Measurements from ENCODE around the gene CEACAM18.

Gene CEACAM18

DNA sequence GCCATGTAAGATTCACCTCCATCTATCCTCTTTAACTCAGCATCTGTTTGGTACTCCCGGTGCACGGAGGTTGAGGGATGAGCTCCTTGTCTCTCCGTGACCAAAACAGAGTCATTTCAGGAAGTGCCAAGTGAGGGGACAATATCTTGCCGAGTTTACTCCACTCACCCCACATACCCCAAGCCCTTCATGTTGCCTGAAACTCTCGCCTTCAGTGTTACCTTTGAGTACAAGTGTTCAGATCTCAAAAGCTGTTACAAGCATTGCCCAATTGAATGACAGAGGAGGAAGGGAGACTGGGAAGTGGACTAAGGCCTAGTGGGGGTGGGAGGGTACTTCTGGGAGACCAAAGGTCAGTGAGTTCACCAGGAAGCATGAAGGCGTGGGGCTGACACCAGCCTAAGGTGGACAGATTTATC is 29.3 kb downstream of the CEACAM18 start:
- no peaks in the 10 kb centered on the region for H3K36me3 ChIP-seq (ENCODE audit: control insufficient read depth in 2 of 2, insufficient read depth in 2 of 2, low read length in 2 of 2)
- H3K27ac ChIP-seq (ENCODE audit: low read depth in 2 of 2, low read length in 2 of 2) = no peak overlapping the region
- H3K4me1 ChIP-seq (ENCODE audit: control insufficient read depth in 2 of 2, insufficient read depth in 2 of 2, low read length in 2 of 2) = no peaks in the 10 kb centered on the region
- no peaks in the 10 kb centered on the region for H3K9me3 ChIP-seq (ENCODE audit: control insufficient read depth in 2 of 2, low read length in 2 of 2)
- no peak overlapping the region for H3K4me3 ChIP-seq (ENCODE audit: low read length in 2 of 2)
- H3K27me3 ChIP-seq (ENCODE audit: control insufficient read depth in 2 of 2, insufficient read depth in 2 of 2, low read length in 2 of 2) = no peaks in the 10 kb centered on the region
- H3K9ac ChIP-seq (ENCODE audit: low read depth in 1 of 2, low read length in 2 of 2) = no peak overlapping the region

DNA sequence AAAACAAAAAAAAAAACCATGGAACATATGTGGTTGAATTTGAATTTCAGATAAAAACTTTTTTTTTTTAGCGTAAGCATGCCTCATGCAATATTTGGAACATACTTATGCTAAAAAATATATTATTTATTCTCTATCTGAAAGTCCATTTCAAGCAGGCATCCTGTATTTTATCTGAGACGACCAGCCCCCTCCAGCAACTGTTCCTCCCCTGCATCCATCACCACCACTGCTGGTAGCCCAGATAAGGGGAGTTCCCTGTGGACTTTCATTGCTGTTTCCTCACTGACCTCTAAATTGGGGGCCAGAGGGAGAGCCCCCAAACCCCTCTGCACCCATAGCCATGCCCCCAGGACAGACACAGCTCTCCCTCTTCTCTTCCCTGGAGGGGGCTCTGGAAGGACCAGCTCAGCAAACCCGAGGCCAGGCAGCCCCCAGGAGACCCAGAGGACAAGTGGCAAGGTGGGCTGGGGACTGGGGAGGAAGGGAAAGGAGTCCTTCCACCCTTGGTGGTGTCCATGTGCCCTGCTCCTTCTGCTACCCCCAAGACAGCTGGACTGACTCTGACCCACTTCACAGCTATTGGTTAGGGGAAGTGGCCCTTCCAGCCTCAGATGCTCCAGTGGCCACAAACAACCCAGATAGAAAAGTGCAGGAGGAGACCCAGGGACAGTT is 29.9 kb downstream of the CEACAM18 start:
- Histone ChIP-seq H3K9ac (ENCODE audit: low read depth in 1 of 2, low read length in 2 of 2) (no peak overlapping the region), H3K9me3 (ENCODE audit: control insufficient read depth in 2 of 2, low read length in 2 of 2) (no peaks in the 10 kb centered on the region), H3K27ac (ENCODE audit: low read depth in 2 of 2, low read length in 2 of 2) (no peak overlapping the region), H3K4me3 (ENCODE audit: low read length in 2 of 2) (no peak overlapping the region), H3K27me3 (ENCODE audit: control insufficient read depth in 2 of 2, insufficient read depth in 2 of 2, low read length in 2 of 2) (no peaks in the 10 kb centered on the region), H3K4me1 (ENCODE audit: control insufficient read depth in 2 of 2, insufficient read depth in 2 of 2, low read length in 2 of 2) (no peaks in the 10 kb centered on the region), H3K36me3 (ENCODE audit: control insufficient read depth in 2 of 2, insufficient read depth in 2 of 2, low read length in 2 of 2) (no peaks in the 10 kb centered on the region)

DNA sequence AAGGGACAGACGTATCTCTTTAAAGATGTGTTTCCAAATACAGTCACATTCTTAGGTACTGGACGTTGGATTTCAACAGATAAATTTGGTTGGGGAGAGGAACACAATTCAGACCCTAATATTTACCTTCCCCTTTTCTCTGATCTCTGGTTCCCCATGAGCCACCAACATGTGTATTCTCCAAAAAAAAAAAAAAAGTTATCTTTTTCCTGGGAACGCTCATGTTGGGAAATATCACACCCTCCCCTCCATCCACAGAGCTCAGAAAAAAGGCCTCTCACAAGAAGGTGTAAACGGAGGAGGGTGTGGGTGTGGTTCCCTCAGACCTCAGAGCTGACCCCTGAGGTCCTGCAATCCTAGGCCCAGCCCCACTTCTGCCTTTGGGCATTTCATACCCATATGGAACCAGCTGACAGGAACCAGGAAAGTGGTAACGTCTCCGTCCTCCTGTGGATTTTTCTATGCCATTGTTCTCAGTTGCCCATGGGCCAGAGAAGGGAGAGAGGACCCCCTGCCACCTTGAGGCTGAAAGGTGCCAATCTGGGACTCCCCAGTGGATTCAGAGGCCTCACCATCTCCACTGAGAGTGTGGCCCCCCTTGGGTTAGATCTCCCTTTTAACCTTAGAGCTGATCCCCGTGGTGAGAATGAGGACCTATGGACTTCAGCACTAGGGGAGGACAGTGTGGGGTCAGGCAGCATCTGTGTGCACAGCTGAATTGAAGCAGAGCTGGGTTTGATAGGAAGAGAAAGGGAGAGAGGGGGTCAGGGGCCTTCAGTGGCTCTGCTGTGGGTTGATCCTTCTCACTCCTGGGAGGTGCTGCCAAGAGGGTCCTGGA is 31.7 kb downstream of the CEACAM18 start:
- H3K4me1 ChIP-seq (ENCODE audit: control insufficient read depth in 2 of 2, insufficient read depth in 2 of 2, low read length in 2 of 2) = no peaks in the 10 kb centered on the region
- no peak overlapping the region for H3K27ac ChIP-seq (ENCODE audit: low read depth in 2 of 2, low read length in 2 of 2)
- H3K9me3 ChIP-seq (ENCODE audit: control insufficient read depth in 2 of 2, low read length in 2 of 2) = no peaks in the 10 kb centered on the region
- H3K9ac ChIP-seq (ENCODE audit: low read depth in 1 of 2, low read length in 2 of 2) = no peak overlapping the region
- no peak overlapping the region for H3K4me3 ChIP-seq (ENCODE audit: low read length in 2 of 2)
- H3K36me3 ChIP-seq (ENCODE audit: control insufficient read depth in 2 of 2, insufficient read depth in 2 of 2, low read length in 2 of 2) = no peaks in the 10 kb centered on the region
- no peaks in the 10 kb centered on the region for H3K27me3 ChIP-seq (ENCODE audit: control insufficient read depth in 2 of 2, insufficient read depth in 2 of 2, low read length in 2 of 2)

DNA sequence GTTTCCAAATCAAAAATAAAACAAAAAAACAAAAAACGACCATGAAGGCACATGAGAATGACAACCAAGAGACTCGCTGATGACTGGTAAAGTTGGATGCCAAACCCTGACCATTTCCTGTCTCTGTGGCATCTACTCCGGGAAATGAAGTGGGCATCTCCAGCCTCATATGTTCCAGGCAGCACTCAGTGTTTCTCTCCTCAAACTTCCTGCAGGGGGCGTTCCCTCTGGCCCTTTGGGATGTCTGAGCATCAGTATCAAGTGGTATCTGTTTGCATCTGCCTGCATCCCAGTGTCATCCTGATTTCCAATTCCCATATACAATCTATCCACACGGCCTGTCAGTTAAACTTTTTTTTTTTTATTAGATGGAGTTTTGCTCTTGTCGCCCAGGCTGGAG is 33.0 kb downstream of the CEACAM18 start:
- H3K27me3 ChIP-seq (ENCODE audit: control insufficient read depth in 2 of 2, insufficient read depth in 2 of 2, low read length in 2 of 2) = no peaks in the 10 kb centered on the region
- H3K4me3 ChIP-seq (ENCODE audit: low read length in 2 of 2) = no peak overlapping the region
- H3K27ac ChIP-seq (ENCODE audit: low read depth in 2 of 2, low read length in 2 of 2) = no peak overlapping the region
- no peak overlapping the region for H3K9ac ChIP-seq (ENCODE audit: low read depth in 1 of 2, low read length in 2 of 2)
- no peaks in the 10 kb centered on the region for H3K4me1 ChIP-seq (ENCODE audit: control insufficient read depth in 2 of 2, insufficient read depth in 2 of 2, low read length in 2 of 2)
- H3K9me3 ChIP-seq (ENCODE audit: control insufficient read depth in 2 of 2, low read length in 2 of 2) = no peaks in the 10 kb centered on the region
- H3K36me3 ChIP-seq (ENCODE audit: control insufficient read depth in 2 of 2, insufficient read depth in 2 of 2, low read length in 2 of 2) = no peaks in the 10 kb centered on the region

DNA sequence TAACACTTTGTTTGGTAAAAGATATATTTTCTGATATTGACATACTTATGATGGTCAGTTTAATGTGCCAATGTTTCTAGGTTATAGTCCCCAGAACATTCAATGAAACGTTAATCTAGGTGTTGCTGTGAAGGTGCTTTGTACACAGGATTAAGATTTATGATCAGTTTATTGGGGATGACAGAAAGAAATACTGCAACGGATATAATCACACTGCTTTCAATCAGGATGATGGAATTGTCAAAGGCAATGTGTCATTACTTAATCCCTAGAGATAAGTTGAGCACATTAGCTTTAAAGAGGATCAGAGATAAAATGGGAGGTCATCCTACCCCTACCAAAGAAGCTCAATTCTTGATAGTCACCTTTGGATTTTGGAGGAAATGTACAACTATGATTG is 35.6 kb downstream of the CEACAM18 start:
- Histone ChIP-seq H3K9me3 (ENCODE audit: control insufficient read depth in 2 of 2, low read length in 2 of 2) (no peaks in the 10 kb centered on the region), H3K9ac (ENCODE audit: low read depth in 1 of 2, low read length in 2 of 2) (no peak overlapping the region), H3K36me3 (ENCODE audit: control insufficient read depth in 2 of 2, insufficient read depth in 2 of 2, low read length in 2 of 2) (no peaks in the 10 kb centered on the region), H3K4me3 (ENCODE audit: low read length in 2 of 2) (no peak overlapping the region), H3K27ac (ENCODE audit: low read depth in 2 of 2, low read length in 2 of 2) (no peak overlapping the region), H3K27me3 (ENCODE audit: control insufficient read depth in 2 of 2, insufficient read depth in 2 of 2, low read length in 2 of 2) (no peaks in the 10 kb centered on the region), H3K4me1 (ENCODE audit: control insufficient read depth in 2 of 2, insufficient read depth in 2 of 2, low read length in 2 of 2) (no peaks in the 10 kb centered on the region)

DNA sequence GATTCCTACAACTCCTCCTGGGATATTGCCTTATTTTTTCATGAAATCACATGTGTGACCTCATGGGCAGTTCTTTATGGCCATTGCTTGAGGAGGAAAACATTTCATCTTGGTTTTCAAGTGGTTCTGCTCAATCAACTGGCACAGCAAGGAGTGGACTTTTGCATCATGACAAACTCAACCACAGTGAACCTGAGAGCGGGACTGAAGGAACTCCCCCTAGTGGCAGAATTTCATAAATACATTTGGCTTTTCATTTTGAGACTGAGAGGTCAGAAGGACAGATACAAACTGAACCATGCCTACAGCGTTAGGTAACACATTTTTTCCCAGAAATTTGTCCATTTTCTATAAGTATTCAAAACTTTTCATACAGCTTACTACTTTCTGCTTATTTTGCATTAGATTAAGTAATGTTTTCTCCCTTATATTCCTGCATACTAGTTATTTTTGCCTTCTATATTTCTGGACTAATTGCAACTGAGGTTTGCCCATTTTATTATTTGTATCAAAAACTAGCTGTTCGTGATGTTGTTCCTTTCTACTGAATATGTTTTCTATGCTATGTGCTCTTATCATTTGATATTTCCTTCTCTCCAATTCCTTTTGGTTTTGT is 36.6 kb downstream of the CEACAM18 start:
- Histone ChIP-seq H3K36me3 (ENCODE audit: control insufficient read depth in 2 of 2, insufficient read depth in 2 of 2, low read length in 2 of 2) (no peaks in the 10 kb centered on the region), H3K27me3 (ENCODE audit: control insufficient read depth in 2 of 2, insufficient read depth in 2 of 2, low read length in 2 of 2) (no peaks in the 10 kb centered on the region), H3K9ac (ENCODE audit: low read depth in 1 of 2, low read length in 2 of 2) (no peak overlapping the region), H3K4me1 (ENCODE audit: control insufficient read depth in 2 of 2, insufficient read depth in 2 of 2, low read length in 2 of 2) (no peaks in the 10 kb centered on the region), H3K27ac (ENCODE audit: low read depth in 2 of 2, low read length in 2 of 2) (no peak overlapping the region), H3K9me3 (ENCODE audit: control insufficient read depth in 2 of 2, low read length in 2 of 2) (no peaks in the 10 kb centered on the region), H3K4me3 (ENCODE audit: low read length in 2 of 2) (no peak overlapping the region)

DNA sequence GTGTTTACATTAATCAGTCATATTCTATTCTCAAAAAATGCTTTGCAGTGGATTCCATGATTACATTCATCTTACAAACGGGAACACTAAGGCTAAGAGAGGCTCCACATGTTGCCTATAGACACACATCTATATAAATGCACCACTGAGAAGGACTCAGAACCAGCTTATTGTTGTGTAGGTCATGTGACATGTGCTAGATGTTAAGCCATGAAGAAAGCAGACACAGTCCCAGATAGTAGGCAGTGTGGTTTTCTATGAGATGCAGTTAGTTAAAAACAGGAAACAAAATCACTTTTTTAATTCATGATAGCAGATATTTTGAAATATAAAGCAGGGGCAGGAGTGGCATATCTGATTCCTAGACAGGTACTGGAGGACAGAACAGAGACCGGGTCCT is 42.4 kb downstream of the CEACAM18 start:
- no peak overlapping the region for H3K4me3 ChIP-seq (ENCODE audit: low read length in 2 of 2)
- no peaks in the 10 kb centered on the region for H3K27me3 ChIP-seq (ENCODE audit: control insufficient read depth in 2 of 2, insufficient read depth in 2 of 2, low read length in 2 of 2)
- no peak overlapping the region for H3K9ac ChIP-seq (ENCODE audit: low read depth in 1 of 2, low read length in 2 of 2)
- H3K4me1 ChIP-seq (ENCODE audit: control insufficient read depth in 2 of 2, insufficient read depth in 2 of 2, low read length in 2 of 2) = no peaks in the 10 kb centered on the region
- no peaks in the 10 kb centered on the region for H3K36me3 ChIP-seq (ENCODE audit: control insufficient read depth in 2 of 2, insufficient read depth in 2 of 2, low read length in 2 of 2)
- H3K27ac ChIP-seq (ENCODE audit: low read depth in 2 of 2, low read length in 2 of 2) = no peak overlapping the region
- no peaks in the 10 kb centered on the region for H3K9me3 ChIP-seq (ENCODE audit: control insufficient read depth in 2 of 2, low read length in 2 of 2)

DNA sequence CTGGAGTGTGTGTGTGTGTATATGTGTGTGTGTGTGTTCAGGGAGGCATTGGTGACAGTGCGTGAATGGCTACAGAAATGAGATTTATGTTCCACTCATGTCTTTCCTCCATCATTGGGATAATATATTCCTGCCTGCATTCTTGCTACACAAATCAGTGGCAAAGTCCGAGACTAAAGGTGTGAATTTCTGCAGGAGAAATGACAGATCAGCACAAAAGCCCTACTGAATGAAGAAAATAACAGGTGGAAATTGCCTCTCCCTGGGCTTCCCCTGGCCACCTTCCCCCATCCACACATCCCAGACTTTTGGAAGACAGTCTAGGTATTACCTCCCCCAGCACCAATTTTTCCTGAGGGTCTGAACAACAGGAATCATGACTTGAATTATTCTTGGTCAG is 43.0 kb downstream of the CEACAM18 start:
- Histone ChIP-seq H3K9me3 (ENCODE audit: control insufficient read depth in 2 of 2, low read length in 2 of 2) (no peaks in the 10 kb centered on the region), H3K27me3 (ENCODE audit: control insufficient read depth in 2 of 2, insufficient read depth in 2 of 2, low read length in 2 of 2) (no peaks in the 10 kb centered on the region), H3K9ac (ENCODE audit: low read depth in 1 of 2, low read length in 2 of 2) (no peak overlapping the region), H3K36me3 (ENCODE audit: control insufficient read depth in 2 of 2, insufficient read depth in 2 of 2, low read length in 2 of 2) (no peaks in the 10 kb centered on the region), H3K4me3 (ENCODE audit: low read length in 2 of 2) (no peak overlapping the region), H3K27ac (ENCODE audit: low read depth in 2 of 2, low read length in 2 of 2) (no peak overlapping the region), H3K4me1 (ENCODE audit: control insufficient read depth in 2 of 2, insufficient read depth in 2 of 2, low read length in 2 of 2) (no peaks in the 10 kb centered on the region)

DNA sequence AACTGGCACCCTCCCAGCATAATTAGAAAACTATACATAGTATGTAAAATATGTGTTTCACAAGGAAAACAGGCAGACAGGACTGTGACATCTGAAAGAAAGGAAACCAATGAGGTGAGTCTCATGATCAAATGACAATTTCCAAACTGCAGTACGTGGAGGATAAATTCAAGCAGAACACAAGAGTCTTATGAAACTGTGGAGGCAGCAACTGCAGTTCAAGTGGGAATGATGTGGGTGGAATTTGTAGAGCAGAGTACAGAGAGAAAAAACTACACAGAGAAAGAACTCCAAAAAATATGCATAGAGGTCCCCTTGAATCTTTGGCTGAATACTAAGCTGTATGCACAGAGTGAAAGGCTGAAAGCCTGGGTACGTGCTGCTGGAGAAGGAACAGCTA is 43.4 kb downstream of the CEACAM18 start:
- no peak overlapping the region for H3K9ac ChIP-seq (ENCODE audit: low read depth in 1 of 2, low read length in 2 of 2)
- H3K9me3 ChIP-seq (ENCODE audit: control insufficient read depth in 2 of 2, low read length in 2 of 2) = no peaks in the 10 kb centered on the region
- H3K4me1 ChIP-seq (ENCODE audit: control insufficient read depth in 2 of 2, insufficient read depth in 2 of 2, low read length in 2 of 2) = no peaks in the 10 kb centered on the region
- no peak overlapping the region for H3K27ac ChIP-seq (ENCODE audit: low read depth in 2 of 2, low read length in 2 of 2)
- no peak overlapping the region for H3K4me3 ChIP-seq (ENCODE audit: low read length in 2 of 2)
- H3K27me3 ChIP-seq (ENCODE audit: control insufficient read depth in 2 of 2, insufficient read depth in 2 of 2, low read length in 2 of 2) = no peaks in the 10 kb centered on the region
- H3K36me3 ChIP-seq (ENCODE audit: control insufficient read depth in 2 of 2, insufficient read depth in 2 of 2, low read length in 2 of 2) = no peaks in the 10 kb centered on the region

DNA sequence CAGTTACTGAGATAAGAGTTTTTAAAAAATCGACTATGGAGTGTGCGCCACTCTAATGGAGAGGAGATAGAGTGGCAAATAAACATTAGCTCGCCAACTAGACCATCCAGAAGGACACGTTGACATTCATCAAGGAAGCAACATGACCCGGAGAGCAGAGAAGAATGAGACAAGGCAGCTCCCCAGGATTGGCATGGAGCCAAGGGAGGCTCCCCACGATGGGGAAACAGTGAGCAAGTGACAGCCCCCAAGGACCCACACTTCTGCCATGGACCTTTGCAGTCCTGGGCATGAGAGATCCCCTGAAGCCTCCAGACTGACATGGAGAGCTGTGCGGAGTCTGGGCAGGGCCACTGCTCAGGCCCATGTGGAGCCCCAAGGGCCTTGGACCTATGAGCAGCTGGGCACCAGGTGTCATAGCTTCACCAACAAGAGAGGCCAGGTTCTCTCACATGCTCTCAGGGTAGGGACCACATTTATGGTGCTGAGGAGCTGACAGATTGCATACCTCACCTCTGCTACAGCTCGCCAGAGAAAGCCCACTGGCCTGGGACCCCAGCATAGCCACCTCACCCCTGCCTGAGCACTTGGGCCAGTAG is 46.4 kb downstream of the CEACAM18 start:
- H3K9me3 ChIP-seq (ENCODE audit: control insufficient read depth in 2 of 2, low read length in 2 of 2) = no peaks in the 10 kb centered on the region
- no peaks in the 10 kb centered on the region for H3K27me3 ChIP-seq (ENCODE audit: control insufficient read depth in 2 of 2, insufficient read depth in 2 of 2, low read length in 2 of 2)
- no peak overlapping the region for H3K27ac ChIP-seq (ENCODE audit: low read depth in 2 of 2, low read length in 2 of 2)
- H3K9ac ChIP-seq (ENCODE audit: low read depth in 1 of 2, low read length in 2 of 2) = no peak overlapping the region
- H3K36me3 ChIP-seq (ENCODE audit: control insufficient read depth in 2 of 2, insufficient read depth in 2 of 2, low read length in 2 of 2) = no peaks in the 10 kb centered on the region
- H3K4me3 ChIP-seq (ENCODE audit: low read length in 2 of 2) = no peak overlapping the region
- H3K4me1 ChIP-seq (ENCODE audit: control insufficient read depth in 2 of 2, insufficient read depth in 2 of 2, low read length in 2 of 2) = no peaks in the 10 kb centered on the region
